ENCODE data around the gene ADAMTSL3. TPM values are rescaled to one million over a fixed set of nuclear protein-coding genes. Genes with fewer than 3 reads are reported as not detected.

ADAMTSL3 gene
- total and polyA plus RNA-seq, 2 of the 4 experiments (the other 2 are of a cell fraction), result under 0.01 to 0.02 TPM

DNA sequence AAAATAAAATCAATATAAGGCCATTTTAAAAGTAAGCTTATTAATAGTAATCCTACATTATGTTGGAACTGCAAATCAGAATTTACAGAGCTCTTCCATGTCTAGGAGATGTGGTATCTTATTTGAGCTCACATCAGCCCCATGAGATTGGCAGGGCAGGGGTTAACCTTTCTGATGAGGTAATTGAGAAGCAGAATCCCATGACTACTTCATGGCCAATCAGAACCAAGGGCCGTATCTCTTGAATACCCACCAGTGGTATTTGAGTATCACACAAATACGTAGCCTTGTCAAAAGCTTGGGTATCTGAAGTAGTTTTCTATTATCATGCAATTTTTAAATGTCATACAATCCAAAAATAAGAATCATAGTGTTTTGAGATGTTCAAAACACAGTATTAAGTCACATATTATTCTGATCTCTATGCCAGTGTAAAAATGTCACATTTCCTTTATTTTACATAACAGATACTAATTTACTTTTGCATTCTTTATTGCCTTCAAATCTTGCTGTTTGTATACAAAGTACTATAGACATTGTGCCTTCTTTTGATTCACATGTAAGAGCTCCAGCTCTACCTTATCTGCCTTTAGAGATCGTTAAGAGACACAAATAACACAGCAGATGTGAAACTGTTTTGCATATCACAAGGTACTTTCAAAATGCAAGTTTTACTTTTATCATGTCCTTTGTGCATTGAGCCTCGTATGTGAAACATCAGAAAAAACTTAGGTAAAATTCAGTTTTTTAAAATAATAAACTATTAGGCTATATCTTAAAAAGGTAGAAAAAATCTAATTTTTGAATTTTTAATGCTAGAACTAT lies 329.9 kb downstream of the ADAMTSL3 start:
- H2AK9ac ChIP-seq (replicated peaks; ENCODE audit: low read depth, low read length, poor library complexity), result no peak overlapping the region
- in situ Hi-C loops (cut with MboI; ENCODE audit: low sequenced_read_pairs), result no loop called here
- BruUV-seq (replicated peaks), result no TSS peak
- ChIA-PET CTCF (no interaction called here), POLR2A (ENCODE audit: unreplicated experiment) (no interaction called here)
- no peak for ATAC-seq (ENCODE audit: low read depth)
- H2BK20ac ChIP-seq (ENCODE audit: low read depth, low read length), result no peak overlapping the region
- H3K14ac ChIP-seq (replicated peaks; ENCODE audit: low read depth, low read length), result no peak overlapping the region
- no peak for DNase-seq
- no peak overlapping the region for H3K27ac ChIP-seq (ENCODE audit: insufficient read depth, low read length)
- dilution Hi-C loops (cut with HindIII; ENCODE audit: low sequenced_read_pairs, unreplicated experiment), result no loop called here
- no peak overlapping the region for H3K18ac ChIP-seq (ENCODE audit: low read depth, low read length)
- no peak overlapping the region for H2AK5ac ChIP-seq (ENCODE audit: low read depth, low read length)
- H3K27me3 ChIP-seq (ENCODE audit: control insufficient read depth, insufficient read depth, low read length), result no peaks in the 10 kb centered on the region
- WGBS, 2 experiments (ENCODE audit: extremely low coverage in 2 of 2, insufficient read length in 1 of 2), result no CpG with 5 or more reads among the region's 4 CpGs
- no peaks in the 10 kb centered on the region for H3K36me3 ChIP-seq (ENCODE audit: control insufficient read depth, insufficient read depth, low read length)
- no peak for TF ChIP-seq CHD1 (IDR thresholded peaks at IDR 0.05; ENCODE audit: low read depth, low read length)
- TF ChIP-seq MXI1 (IDR thresholded peaks at IDR 0.05; ENCODE audit: borderline replicate concordance, low read depth, low read length), result no peak
- TF ChIP-seq RFX5 (IDR thresholded peaks at IDR 0.05; ENCODE audit: low read depth, low read length), result no peak
- no peak for TF ChIP-seq NFE2L2 (IDR thresholded peaks at IDR 0.05; ENCODE audit: low read depth, low read length)
- no peak for TF ChIP-seq POLR2A (IDR thresholded peaks at IDR 0.05; ENCODE audit: low read depth, low read length)
- no peak for TF ChIP-seq RCOR1 (IDR thresholded peaks at IDR 0.05; ENCODE audit: insufficient replicate concordance, low read length)
- TF ChIP-seq, protein P1, sequence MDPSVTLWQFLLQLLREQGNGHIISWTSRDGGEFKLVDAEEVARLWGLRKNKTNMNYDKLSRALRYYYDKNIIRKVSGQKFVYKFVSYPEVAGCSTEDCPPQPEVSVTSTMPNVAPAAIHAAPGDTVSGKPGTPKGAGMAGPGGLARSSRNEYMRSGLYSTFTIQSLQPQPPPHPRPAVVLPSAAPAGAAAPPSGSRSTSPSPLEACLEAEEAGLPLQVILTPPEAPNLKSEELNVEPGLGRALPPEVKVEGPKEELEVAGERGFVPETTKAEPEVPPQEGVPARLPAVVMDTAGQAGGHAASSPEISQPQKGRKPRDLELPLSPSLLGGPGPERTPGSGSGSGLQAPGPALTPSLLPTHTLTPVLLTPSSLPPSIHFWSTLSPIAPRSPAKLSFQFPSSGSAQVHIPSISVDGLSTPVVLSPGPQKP (IDR thresholded peaks at IDR 0.05; ENCODE audit: borderline replicate concordance, low read depth, low read length), result no peak
- no peak for TF ChIP-seq SMC3 (IDR thresholded peaks at IDR 0.05; ENCODE audit: low read depth, low read length)
- TF ChIP-seq, protein P2, sequence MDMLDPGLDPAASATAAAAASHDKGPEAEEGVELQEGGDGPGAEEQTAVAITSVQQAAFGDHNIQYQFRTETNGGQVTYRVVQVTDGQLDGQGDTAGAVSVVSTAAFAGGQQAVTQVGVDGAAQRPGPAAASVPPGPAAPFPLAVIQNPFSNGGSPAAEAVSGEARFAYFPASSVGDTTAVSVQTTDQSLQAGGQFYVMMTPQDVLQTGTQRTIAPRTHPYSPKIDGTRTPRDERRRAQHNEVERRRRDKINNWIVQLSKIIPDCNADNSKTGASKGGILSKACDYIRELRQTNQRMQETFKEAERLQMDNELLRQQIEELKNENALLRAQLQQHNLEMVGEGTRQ (IDR thresholded peaks at IDR 0.05; ENCODE audit: low read depth, low read length), result no peak
- no peak for TF ChIP-seq MAZ (IDR thresholded peaks at IDR 0.05; ENCODE audit: borderline replicate concordance, low read depth, low read length)
- TF ChIP-seq RAD21 (IDR thresholded peaks at IDR 0.05; ENCODE audit: low read length), result no peak
- TF ChIP-seq FOS (IDR thresholded peaks at IDR 0.05; ENCODE audit: low read depth, low read length), result no peak
- TF ChIP-seq MAFK (IDR thresholded peaks at IDR 0.05; ENCODE audit: low read depth, low read length), result no peak
- TF ChIP-seq CEBPB (IDR thresholded peaks at IDR 0.05; ENCODE audit: low read depth, low read length), result no peak
- TF ChIP-seq BHLHE40 (IDR thresholded peaks at IDR 0.05; ENCODE audit: low read depth, low read length), result no peak
- TF ChIP-seq, protein P3, sequence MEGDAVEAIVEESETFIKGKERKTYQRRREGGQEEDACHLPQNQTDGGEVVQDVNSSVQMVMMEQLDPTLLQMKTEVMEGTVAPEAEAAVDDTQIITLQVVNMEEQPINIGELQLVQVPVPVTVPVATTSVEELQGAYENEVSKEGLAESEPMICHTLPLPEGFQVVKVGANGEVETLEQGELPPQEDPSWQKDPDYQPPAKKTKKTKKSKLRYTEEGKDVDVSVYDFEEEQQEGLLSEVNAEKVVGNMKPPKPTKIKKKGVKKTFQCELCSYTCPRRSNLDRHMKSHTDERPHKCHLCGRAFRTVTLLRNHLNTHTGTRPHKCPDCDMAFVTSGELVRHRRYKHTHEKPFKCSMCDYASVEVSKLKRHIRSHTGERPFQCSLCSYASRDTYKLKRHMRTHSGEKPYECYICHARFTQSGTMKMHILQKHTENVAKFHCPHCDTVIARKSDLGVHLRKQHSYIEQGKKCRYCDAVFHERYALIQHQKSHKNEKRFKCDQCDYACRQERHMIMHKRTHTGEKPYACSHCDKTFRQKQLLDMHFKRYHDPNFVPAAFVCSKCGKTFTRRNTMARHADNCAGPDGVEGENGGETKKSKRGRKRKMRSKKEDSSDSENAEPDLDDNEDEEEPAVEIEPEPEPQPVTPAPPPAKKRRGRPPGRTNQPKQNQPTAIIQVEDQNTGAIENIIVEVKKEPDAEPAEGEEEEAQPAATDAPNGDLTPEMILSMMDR (conservative IDR thresholded peaks at IDR 0.05; ENCODE audit: low read depth, low read length), result no peak
- H3K4me3 ChIP-seq (ENCODE audit: insufficient read depth, low read depth, low read length), result no peak overlapping the region
- H3K9ac ChIP-seq (ENCODE audit: low read depth, low read length), result no peak overlapping the region
- H3K4me2 ChIP-seq (ENCODE audit: low read depth, low read length), result no peak overlapping the region
- H4K5ac ChIP-seq (ENCODE audit: low read depth, low read length), result no peak overlapping the region
- no peak overlapping the region for H4K91ac ChIP-seq (ENCODE audit: insufficient read depth, low read depth, low read length)
- H4K20me1 ChIP-seq (ENCODE audit: insufficient read depth, low read length), result no peaks in the 10 kb centered on the region
- no peak overlapping the region for H2BK120ac ChIP-seq (ENCODE audit: low read depth, low read length)
- H3K4me1 ChIP-seq (ENCODE audit: control insufficient read depth, insufficient read depth, low read length), result no peaks in the 10 kb centered on the region
- no peak overlapping the region for H3K4ac ChIP-seq (ENCODE audit: low read depth, low read length)
- intact Hi-C loops (cut with micrococcal nuclease), result no loop called here
- H3K56ac ChIP-seq (ENCODE audit: extremely low read depth, insufficient read depth, low read length), result no peak overlapping the region
- no peaks in the 10 kb centered on the region for H3K79me1 ChIP-seq (ENCODE audit: low read depth in 1 of 2, low read length in 2 of 2)
- no peak overlapping the region for H3K23ac ChIP-seq (ENCODE audit: low read depth, low read length)
- H2AFZ ChIP-seq (replicated peaks; ENCODE audit: low read length, poor library complexity), result no peak overlapping the region
- no peaks in the 10 kb centered on the region for H3K9me1 ChIP-seq (ENCODE audit: insufficient read depth, low read length)
- H2BK15ac ChIP-seq (ENCODE audit: low read depth, low read length), result no peak overlapping the region
- 0 out of 2 replicates have a peak, but pooled peaks cover 2% of the 10 kb centered on the region for H3K9me3 ChIP-seq (ENCODE audit: control insufficient read depth, insufficient read depth, low read length)
- H4K8ac ChIP-seq (ENCODE audit: low read depth in 2 of 2, low read length in 2 of 2), result no peak overlapping the region
- H2BK5ac ChIP-seq (ENCODE audit: low read depth, low read length, poor library complexity, severe bottlenecking), result no peak overlapping the region
